Endodermal cell (in vitro differentiated cells): Measurements from ENCODE around the gene TTC7B. TPM values are rescaled to one million over a fixed set of nuclear protein-coding genes. Genes with fewer than 3 reads are reported as not detected.
A peak's percentile ranks its signal among the peaks of the same experiment; 100 is the strongest.

Experiments
- DNase-seq: peaks from one replicate; pipeline ENCODE4 v3.0.0-alpha.2; 2017
- H3K27ac ChIP-seq: 2 replicates; pipeline ENCODE4 v1.5.1; 2013; ENCODE audit warnings: mild to moderate bottlenecking, low read depth, low read length, moderate library complexity
- H3K27me3 ChIP-seq: 2 replicates; pipeline ENCODE4 v1.6.1; 2013; ENCODE audit warnings: mild to moderate bottlenecking, low read length, moderate library complexity; ENCODE audit not compliant: insufficient read depth, control insufficient read depth, poor library complexity, severe bottlenecking
- H3K36me3 ChIP-seq: 2 replicates; pipeline ENCODE4 v1.7.0; 2013; ENCODE audit warnings: mild to moderate bottlenecking, low read length, moderate library complexity; ENCODE audit not compliant: control insufficient read depth, insufficient read depth
- H3K4me1 ChIP-seq: one replicate; pipeline ENCODE4 v1.7.0; 2013; ENCODE audit warnings: low read length; ENCODE audit not compliant: control insufficient read depth, insufficient read depth
- H3K4me3 ChIP-seq: 2 replicates; pipeline ENCODE4 v1.5.1; 2013; ENCODE audit warnings: mild to moderate bottlenecking, low read length, moderate library complexity
- H3K9ac ChIP-seq: 2 replicates; pipeline ENCODE4 v1.6.1; 2013; ENCODE audit warnings: mild to moderate bottlenecking, low read length, moderate library complexity; ENCODE audit not compliant: poor library complexity, severe bottlenecking; ENCODE audit errors: extremely low read depth
- H3K9me3 ChIP-seq: 2 replicates; pipeline ENCODE4 v1.6.1; 2013; ENCODE audit warnings: mild to moderate bottlenecking, low read length, moderate library complexity; ENCODE audit not compliant: control insufficient read depth
- H3K27ac Mint-ChIP-seq: 2 replicates; pipeline ENCODE4 v1.8.0; 2020; ENCODE audit warnings: mixed read lengths
- H3K27me3 Mint-ChIP-seq: 2 replicates; pipeline ENCODE4 v1.8.0; 2021; ENCODE audit warnings: mild to moderate bottlenecking, mixed read lengths; ENCODE audit not compliant: insufficient read depth
- H3K36me3 Mint-ChIP-seq: 2 replicates; pipeline ENCODE4 v1.8.0; 2020; ENCODE audit warnings: low read depth, mixed read lengths
- H3K4me1 Mint-ChIP-seq: 2 replicates; pipeline ENCODE4 v1.8.0; 2020; ENCODE audit warnings: mixed read lengths
- H3K4me3 Mint-ChIP-seq: 2 replicates; pipeline ENCODE4 v1.8.0; 2020; ENCODE audit warnings: mild to moderate bottlenecking, moderate library complexity, mixed read lengths
- H3K9me3 Mint-ChIP-seq: 2 replicates; pipeline ENCODE4 v1.8.0; 2020; ENCODE audit warnings: mild to moderate bottlenecking, mixed read lengths
- CTCF ChIP-seq: fragments of 200-600 bp; sonication (generic); conservative IDR thresholded peaks from 2 replicates; pipeline ENCODE4 v1.5.0; 2021; ENCODE audit warnings: antibody characterized with exemption, mild to moderate bottlenecking
- WGBS, 2 experiments: methylation state at CpG; one replicate each; pipeline versions ENCODE4 v1.1.5 to v1.1.7; 2013; ENCODE audit warnings: missing lambda C conversion rate in 2 of 2, mixed read lengths in 1 of 2; ENCODE audit not compliant: insufficient coverage in 1 of 2, insufficient read length in 1 of 2; 5-methylcytosine and 5-hydroxymethylcytosine counted together
- total RNA-seq, 2 donors: library from RNA; stranded (reverse); fragmentation: NEBNext Ultra II Directional in 1 of 2; extraction: Animal tissue kit (Norgen Biotek cat#: 25700) in 1 of 2; gene quantifications; 2 replicates in 1 of 2; 3 replicates in 1 of 2; pipeline ENCODE4 v1.2.1, GENCODE V29; 2021

TTC7B gene
- total RNA-seq, 2 donors from 2014 or later: 51.3 to 62.6 TPM

GRCh38 chr14:90740081-90740480, 76.1 kb downstream of the TTC7B start:
- Histone ChIP-seq H3K4me3 (no peak overlapping the region), H3K9ac (no peak overlapping the region), H3K36me3 (no peaks in the 10 kb centered on the region), H3K27me3 (no peaks in the 10 kb centered on the region), H3K27ac (no peak overlapping the region), H3K4me1 (peaks cover 5% of the 10 kb centered on the region), H3K9me3 (no peaks in the 10 kb centered on the region)
- Mint-ChIP-seq H3K27ac (no peak overlapping the region), H3K4me3 (no peak overlapping the region), H3K9me3 (no peaks in the 10 kb centered on the region), H3K36me3 (peaks cover 6% of the 10 kb centered on the region), H3K4me1 (peaks cover 8% of the 10 kb centered on the region), H3K27me3 (no peaks in the 10 kb centered on the region)
- no peak for DNase-seq
- WGBS, 2 experiments: 94% methylated on average over 5 to 7 of the region's 8 CpGs
- TF ChIP-seq CTCF: no peak

GRCh38 chr14:90739318-90740068, 76.7 kb downstream of the TTC7B start:
- H3K9ac ChIP-seq: no peak overlapping the region
- no peak overlapping the region for H3K4me3 ChIP-seq
- no peaks in the 10 kb centered on the region for H3K9me3 ChIP-seq
- peak; percentile 56 for DNase-seq
- Mint-ChIP-seq H3K27ac (peak overlapping the region; percentile 62), H3K27me3 (no peaks in the 10 kb centered on the region), H3K9me3 (no peaks in the 10 kb centered on the region), H3K4me3 (no peak overlapping the region), H3K4me1 (peaks cover 8% of the 10 kb centered on the region), H3K36me3 (peaks cover 6% of the 10 kb centered on the region)
- no peak overlapping the region for H3K27ac ChIP-seq
- 78 to 81% methylated on average over 2 to 5 of the region's 6 CpGs for whole genome bisulfite sequencing, 2 experiments
- H3K4me1 ChIP-seq: peaks cover 5% of the 10 kb centered on the region
- H3K27me3 ChIP-seq: no peaks in the 10 kb centered on the region
- H3K36me3 ChIP-seq: no peaks in the 10 kb centered on the region
- no peak for TF ChIP-seq CTCF

GRCh38 chr14:90733139-90733808, 83.0 kb downstream of the TTC7B start:
- H3K4me3 ChIP-seq: no peak overlapping the region
- no peaks in the 10 kb centered on the region for H3K9me3 ChIP-seq
- peaks cover 19% of the 10 kb centered on the region for H3K36me3 Mint-ChIP-seq
- H3K27ac ChIP-seq: no peak overlapping the region
- no peak for TF ChIP-seq CTCF
- no peaks in the 10 kb centered on the region for H3K36me3 ChIP-seq
- 96 to 98% methylated on average over 10 to 16 of the region's 16 CpGs for WGBS, 2 experiments
- H3K9me3 Mint-ChIP-seq: no peaks in the 10 kb centered on the region
- H3K27me3 Mint-ChIP-seq: no peaks in the 10 kb centered on the region
- H3K4me1 ChIP-seq: no peaks in the 10 kb centered on the region
- DNase-seq: no peak
- peak overlapping the region; percentile 46 for H3K27ac Mint-ChIP-seq
- H3K27me3 ChIP-seq: no peaks in the 10 kb centered on the region
- H3K4me3 Mint-ChIP-seq: no peak overlapping the region
- H3K4me1 Mint-ChIP-seq: peaks cover 2% of the 10 kb centered on the region
- H3K9ac ChIP-seq: no peak overlapping the region
